GM12864 (cell line): Measurements from ENCODE around the gene OPTN.

Experiments used
- DNase-seq: peaks from one replicate; pipeline ENCODE4 v3.0.0-alpha.2; 2011; ENCODE audit warnings: low read depth
- H3K4me3 ChIP-seq: 2 replicates; pipeline ENCODE4 v1.5.1; 2011; ENCODE audit warnings: mild to moderate bottlenecking, low read depth, low read length, control low read depth
- TF ChIP-seq, protein P1 (sequence below): IDR thresholded peaks from 2 replicates; pipeline ENCODE4 v1.5.1; 2011; ENCODE audit warnings: low read depth, mild to moderate bottlenecking, moderate library complexity, low read length, control low read depth, inconsistent platforms; ENCODE audit errors: missing control alignments

The OPTN gene

DNA sequence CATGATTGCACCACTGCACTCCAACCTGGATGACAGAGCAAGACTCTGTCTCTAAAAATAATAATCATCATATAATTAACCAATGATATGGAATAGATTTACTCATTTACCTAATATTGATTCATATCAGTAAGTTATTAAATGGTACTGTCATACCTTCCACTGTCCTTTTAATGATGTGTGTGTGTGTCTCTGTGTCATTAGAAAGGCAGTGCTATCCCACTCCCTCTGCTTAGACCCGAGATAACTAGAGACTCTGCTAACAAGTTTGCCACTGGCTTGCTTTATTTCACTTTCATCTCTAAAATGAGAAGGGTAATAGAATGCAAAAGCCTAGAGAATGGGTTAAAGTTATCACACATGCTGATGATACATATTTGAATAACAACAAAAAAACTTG lies 82.5 kb downstream of the OPTN start:
- no peak overlapping the region for H3K4me3 ChIP-seq
- no peak for DNase-seq

GRCh38 chr10:13183625-13184024 lies 83.7 kb downstream of the OPTN start:
- no peak overlapping the region for H3K4me3 ChIP-seq
- peak; percentile 29 for DNase-seq
- TF ChIP-seq, protein P1, sequence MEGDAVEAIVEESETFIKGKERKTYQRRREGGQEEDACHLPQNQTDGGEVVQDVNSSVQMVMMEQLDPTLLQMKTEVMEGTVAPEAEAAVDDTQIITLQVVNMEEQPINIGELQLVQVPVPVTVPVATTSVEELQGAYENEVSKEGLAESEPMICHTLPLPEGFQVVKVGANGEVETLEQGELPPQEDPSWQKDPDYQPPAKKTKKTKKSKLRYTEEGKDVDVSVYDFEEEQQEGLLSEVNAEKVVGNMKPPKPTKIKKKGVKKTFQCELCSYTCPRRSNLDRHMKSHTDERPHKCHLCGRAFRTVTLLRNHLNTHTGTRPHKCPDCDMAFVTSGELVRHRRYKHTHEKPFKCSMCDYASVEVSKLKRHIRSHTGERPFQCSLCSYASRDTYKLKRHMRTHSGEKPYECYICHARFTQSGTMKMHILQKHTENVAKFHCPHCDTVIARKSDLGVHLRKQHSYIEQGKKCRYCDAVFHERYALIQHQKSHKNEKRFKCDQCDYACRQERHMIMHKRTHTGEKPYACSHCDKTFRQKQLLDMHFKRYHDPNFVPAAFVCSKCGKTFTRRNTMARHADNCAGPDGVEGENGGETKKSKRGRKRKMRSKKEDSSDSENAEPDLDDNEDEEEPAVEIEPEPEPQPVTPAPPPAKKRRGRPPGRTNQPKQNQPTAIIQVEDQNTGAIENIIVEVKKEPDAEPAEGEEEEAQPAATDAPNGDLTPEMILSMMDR = no peak

More for the DNA sequence above, 82.5 kb downstream of the OPTN start:
- TF ChIP-seq, protein P1 = no peak

DNA sequence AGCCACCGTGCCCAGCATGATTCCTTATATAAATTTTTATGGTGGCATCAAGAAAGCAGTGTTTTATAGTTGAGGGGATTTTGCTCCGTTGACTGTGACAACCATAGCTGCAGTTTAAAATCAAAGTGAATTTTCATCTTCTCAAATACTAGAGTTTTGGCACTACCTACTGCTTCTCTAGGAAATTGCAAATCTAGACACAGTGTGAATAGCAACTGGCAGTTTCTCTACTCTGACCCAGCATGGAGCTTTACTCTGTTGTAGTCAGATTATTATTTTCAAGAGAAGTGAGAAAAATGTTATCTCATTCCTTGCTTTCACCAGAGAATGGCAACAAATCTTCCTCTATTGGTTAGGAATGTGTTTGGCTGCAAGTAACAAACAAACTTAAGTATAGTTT lies 84.3 kb downstream of the OPTN start:
- TF ChIP-seq, protein P1 = no peak
- no peak overlapping the region for H3K4me3 ChIP-seq
- no peak for DNase-seq

- TF ChIP-seq, protein P1 = no peak
- H3K4me3 ChIP-seq = no peak overlapping the region
- no peak for DNase-seq
These were observed 85.0 kb downstream of the OPTN start for GRCh38 chr10:13184730-13185514.

GRCh38 chr10:13187135-13187534 lies 87.2 kb downstream of the OPTN start:
- no peak for DNase-seq
- no peak overlapping the region for H3K4me3 ChIP-seq
- TF ChIP-seq, protein P1 = no peak
